GM21528 (cell line): ENCODE results near the gene TAMALIN.

Experiments used
- ATAC-seq: cut with Tn5 transposase; IDR thresholded peaks from one replicate; pipeline ENCODE4 v1.9.1; 2021; ENCODE audit warnings: mild to moderate bottlenecking, moderate library complexity; ENCODE audit not compliant: unreplicated experiment, low FRiP score

Gene TAMALIN

GRCh38 chr12:52052468-52053186 is 45.9 kb downstream of the TAMALIN start:
- ATAC-seq: no peak

- no peak for ATAC-seq
Measured at GRCh38 chr12:52053536-52054209, 46.9 kb downstream of the TAMALIN start.

GRCh38 chr12:52054231-52054832 is 47.6 kb downstream of the TAMALIN start:
- ATAC-seq: no peak

DNA sequence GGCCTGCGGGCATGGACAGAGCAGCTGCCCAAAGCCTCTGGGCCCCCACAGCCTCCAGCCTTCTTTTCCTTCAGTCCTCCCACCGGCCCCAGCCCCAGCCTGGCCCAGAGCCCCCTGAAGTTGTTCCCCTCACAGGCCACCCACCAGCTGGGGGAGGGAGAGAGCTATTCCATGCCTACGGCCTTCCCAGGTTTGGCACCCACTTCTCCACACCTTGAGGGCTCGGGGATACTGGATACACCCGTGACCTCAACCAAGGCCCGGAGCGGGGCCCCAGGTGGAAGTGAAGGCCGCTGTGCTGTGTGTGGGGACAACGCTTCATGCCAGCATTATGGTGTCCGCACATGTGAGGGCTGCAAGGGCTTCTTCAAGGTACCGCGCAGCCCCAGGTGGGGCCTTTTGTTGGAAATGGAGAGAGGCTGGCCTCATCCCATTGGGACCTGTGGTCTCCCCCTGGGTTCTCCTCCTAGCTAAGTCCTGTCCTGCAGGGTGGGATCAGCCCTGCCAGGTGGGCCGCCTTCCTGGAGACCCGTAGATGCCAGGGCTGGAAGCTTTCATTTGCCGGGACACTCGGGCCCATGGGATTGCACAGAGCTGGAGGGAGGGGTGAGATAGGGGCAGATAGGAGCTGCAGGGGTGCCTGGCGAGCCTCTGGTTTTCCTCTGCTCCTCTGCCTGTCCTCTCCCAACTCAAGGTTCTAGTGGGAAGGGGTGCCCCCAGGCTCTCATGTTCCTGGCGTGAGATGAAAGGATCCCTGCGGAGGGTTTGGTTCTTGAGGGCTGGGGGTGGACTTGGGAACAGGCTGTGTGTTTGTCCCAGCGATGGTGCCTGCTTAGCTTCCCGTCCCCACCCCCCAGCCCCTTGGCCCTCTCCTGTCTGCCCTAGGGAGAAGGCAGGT is 48.3 kb downstream of the TAMALIN start:
- no peak for ATAC-seq

- ATAC-seq: no peak
Measured at GRCh38 chr12:52055731-52056711, 49.3 kb downstream of the TAMALIN start.

- ATAC-seq: no peak
Measured at GRCh38 chr12:52056801-52057637, 50.3 kb downstream of the TAMALIN start.

DNA sequence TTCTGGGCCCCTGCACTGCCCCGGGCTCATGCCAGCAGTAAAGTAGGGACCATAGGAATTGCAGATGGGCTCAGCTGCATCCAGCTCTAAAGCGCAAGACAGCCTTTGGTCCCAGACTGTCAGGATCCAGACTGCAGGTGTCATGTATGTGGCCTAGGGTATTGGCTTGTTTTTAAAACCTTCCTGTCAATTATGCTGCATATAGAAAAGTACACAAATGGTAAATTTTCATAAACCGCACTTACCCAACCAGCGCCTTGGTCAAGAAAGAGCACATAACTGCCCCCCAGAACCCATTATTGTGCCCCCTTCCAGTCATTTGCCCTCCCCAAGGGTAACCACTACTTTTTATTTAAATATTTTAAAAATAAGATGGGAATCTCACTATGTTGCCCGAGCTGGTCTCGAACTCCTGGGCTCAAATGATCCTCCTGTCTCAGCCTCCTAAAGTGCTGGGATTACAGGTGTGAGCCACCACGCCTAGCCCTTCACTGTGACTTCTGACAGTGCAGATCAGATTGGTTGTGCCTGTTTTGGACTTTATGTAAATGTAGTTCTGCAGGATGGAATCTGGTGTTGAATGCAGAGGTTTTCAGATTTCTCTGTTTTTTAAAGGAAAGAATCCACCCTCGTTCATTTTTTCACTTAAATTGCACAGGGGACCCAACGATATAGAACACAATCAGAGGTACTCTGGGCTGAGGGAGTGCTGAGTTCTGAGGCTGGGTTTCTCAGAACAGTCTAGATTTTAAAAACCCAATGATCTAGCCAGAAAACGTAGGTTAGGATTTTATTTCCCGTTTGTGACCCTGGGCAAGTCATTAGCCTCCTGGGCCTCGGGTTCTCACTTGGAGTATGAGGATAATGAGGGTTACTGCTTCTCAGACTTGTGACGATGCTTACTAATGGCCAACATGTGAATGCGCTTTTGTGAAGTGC is 51.2 kb downstream of the TAMALIN start:
- no peak for ATAC-seq

DNA sequence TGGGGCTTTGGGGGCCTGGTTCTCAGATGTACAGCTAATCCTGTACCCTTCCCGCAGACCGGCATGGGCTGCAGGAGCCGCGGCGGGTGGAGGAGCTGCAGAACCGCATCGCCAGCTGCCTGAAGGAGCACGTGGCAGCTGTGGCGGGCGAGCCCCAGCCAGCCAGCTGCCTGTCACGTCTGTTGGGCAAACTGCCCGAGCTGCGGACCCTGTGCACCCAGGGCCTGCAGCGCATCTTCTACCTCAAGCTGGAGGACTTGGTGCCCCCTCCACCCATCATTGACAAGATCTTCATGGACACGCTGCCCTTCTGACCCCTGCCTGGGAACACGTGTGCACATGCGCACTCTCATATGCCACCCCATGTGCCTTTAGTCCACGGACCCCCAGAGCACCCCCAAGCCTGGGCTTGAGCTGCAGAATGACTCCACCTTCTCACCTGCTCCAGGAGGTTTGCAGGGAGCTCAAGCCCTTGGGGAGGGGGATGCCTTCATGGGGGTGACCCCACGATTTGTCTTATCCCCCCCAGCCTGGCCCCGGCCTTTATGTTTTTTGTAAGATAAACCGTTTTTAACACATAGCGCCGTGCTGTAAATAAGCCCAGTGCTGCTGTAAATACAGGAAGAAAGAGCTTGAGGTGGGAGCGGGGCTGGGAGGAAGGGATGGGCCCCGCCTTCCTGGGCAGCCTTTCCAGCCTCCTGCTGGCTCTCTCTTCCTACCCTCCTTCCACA is 52.0 kb downstream of the TAMALIN start:
- no peak for ATAC-seq

- no peak for ATAC-seq
Measured at GRCh38 chr12:52059582-52060497, 53.1 kb downstream of the TAMALIN start.

- ATAC-seq: no peak
Measured at GRCh38 chr12:52060498-52061177, 53.9 kb downstream of the TAMALIN start.

DNA sequence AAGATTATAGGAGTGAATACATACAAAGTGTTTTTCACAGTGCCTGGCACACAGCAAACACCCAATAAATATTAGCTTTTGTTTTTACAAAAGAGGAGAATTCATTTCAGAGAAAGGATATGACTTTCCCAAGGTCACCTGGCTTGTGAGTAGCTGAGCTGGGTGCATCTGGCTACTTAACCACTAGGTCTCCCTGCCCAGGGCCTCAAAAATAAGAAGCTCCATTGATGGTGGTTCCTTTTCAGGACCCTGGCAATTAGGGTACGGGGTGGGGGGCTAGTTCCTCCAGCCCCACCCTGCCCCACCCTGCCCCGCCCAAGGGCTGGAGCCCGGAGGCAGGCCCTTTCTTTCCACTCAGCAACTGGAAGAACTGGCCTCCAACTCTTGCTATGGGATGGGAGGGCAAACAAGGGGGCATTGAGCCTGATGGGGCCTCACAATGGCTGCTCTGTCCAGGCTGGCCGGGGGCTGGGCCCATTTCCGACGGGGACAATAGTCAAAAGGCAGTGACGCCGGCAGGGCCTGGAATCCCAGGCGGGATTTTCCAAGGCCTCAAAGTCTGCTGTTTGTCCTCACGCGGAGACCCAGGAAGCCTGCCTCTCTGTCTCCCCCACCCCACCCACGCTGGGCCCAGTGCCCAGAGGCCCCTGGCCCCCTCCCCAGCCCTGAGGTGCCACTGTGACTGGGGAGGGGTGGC is 54.9 kb downstream of the TAMALIN start:
- no peak for ATAC-seq

DNA sequence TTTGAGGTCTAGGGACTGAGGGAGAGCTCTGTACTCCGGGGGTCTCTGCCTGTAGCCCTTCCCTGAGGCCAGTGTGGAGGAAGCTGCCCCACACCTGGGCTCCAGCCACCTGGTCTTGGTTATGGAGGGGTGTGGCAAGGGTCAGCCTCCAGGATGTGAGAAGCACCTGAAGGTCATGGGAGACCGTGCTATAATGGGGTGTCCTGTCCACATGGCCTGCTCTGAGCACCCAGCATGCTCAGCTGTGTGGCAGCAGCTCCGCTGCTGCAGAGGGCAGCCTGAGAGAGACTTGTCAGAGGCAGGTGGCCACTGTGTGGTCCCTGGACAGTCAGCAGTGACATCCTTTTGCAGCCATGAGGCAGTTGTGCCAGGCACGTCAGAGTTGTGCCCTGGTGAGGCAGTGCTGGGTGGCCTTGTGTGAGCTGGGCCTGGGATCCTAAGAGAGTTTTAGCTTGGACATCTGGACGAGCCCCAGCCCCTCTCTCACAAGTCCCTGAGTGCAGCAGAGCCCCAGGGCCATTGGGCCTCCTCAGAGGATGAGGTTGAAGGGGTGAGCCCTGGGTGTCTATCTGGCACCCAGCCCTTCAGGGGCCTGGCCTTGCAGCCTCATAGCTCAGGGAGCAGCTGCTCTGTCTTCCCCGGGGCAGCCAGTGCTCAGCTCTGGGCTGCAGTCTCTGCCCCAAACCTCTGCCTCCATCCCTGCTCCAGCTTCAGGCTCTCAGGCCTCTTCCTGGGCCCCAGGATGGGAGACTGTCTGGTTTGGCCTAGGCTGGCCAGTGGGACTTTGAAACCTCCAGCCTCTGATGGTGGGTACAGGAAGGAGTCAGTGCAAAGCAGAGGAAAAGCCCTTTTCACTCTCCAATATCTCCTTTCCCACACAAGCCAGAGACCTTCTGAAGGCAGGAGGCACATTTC is 55.7 kb downstream of the TAMALIN start:
- ATAC-seq: no peak

- ATAC-seq: no peak
Measured at GRCh38 chr12:52063082-52063924, 56.6 kb downstream of the TAMALIN start.
